Nephron progenitor cell (in vitro differentiated cells): ENCODE results near the gene CFAP47.
"Not testable (repeated sequence)": the region's sequence is repeated elsewhere in the genome, so short reads cannot be mapped to it uniquely, and the experiment has no call there.

Experiments used
- DNase-seq: peaks from one replicate; pipeline ENCODE4 v3.0.0; 2021
- H3K27ac Mint-ChIP-seq: 2 replicates; pipeline ENCODE4 v1.8.0; 2021; ENCODE audit warnings: mild to moderate bottlenecking, moderate library complexity, mixed read lengths
- H3K27me3 Mint-ChIP-seq: 2 replicates; pipeline ENCODE4 v1.8.0; 2021; ENCODE audit warnings: mild to moderate bottlenecking, low read depth, mixed read lengths; ENCODE audit not compliant: poor library complexity
- H3K36me3 Mint-ChIP-seq: 2 replicates; pipeline ENCODE4 v1.8.0; 2021; ENCODE audit warnings: low read depth, mixed read lengths
- H3K4me1 Mint-ChIP-seq: 2 replicates; pipeline ENCODE4 v1.8.0; 2021; ENCODE audit warnings: mixed read lengths
- H3K4me3 Mint-ChIP-seq: 2 replicates; pipeline ENCODE4 v1.8.0; 2021; ENCODE audit warnings: mild to moderate bottlenecking, moderate library complexity, mixed read lengths
- H3K9me3 Mint-ChIP-seq: 2 replicates; pipeline ENCODE4 v1.8.0; 2021; ENCODE audit warnings: mild to moderate bottlenecking, moderate library complexity, mixed read lengths
- CTCF ChIP-seq: fragments of 200-600 bp; sonication (generic); IDR thresholded peaks from 2 replicates; pipeline ENCODE4 v1.5.0; 2021; ENCODE audit warnings: antibody characterized with exemption

CFAP47 gene

GRCh38 chrX:35919536-35920309 is at the start of gene CFAP47:
Gene CFAP47, plus strand, starts transcription at chrX:35919734. Its CDS starts 66 bp downstream, at chrX:35919800.
- Mint-ChIP-seq H3K4me3 (peak within 1 kb of the TSS; percentile 81), H3K36me3 (no peaks in the 10 kb centered on the region), H3K9me3 (peaks cover 44% of the 10 kb centered on the region), H3K27ac (no peak within 1 kb of the TSS), H3K27me3 (no peaks in the 10 kb centered on the region), H3K4me1 (no peaks in the 10 kb centered on the region)
- TF ChIP-seq CTCF, result no peak
- DNase-seq, result peak; percentile 52

- TF ChIP-seq CTCF, result no peak
- Mint-ChIP-seq H3K9me3 (peaks cover 8% of the 10 kb centered on the region), H3K27ac (no peak overlapping the region), H3K36me3 (no peaks in the 10 kb centered on the region), H3K4me1 (no peaks in the 10 kb centered on the region), H3K27me3 (no peaks in the 10 kb centered on the region), H3K4me3 (no peak overlapping the region)
- no peak for DNase-seq
Measured at GRCh38 chrX:35880601-35881000, 38.9 kb upstream of the CFAP47 start.

GRCh38 chrX:35886135-35886534 is 33.4 kb upstream of the CFAP47 start:
- Mint-ChIP-seq H3K27ac (no peak overlapping the region), H3K36me3 (no peaks in the 10 kb centered on the region), H3K27me3 (no peaks in the 10 kb centered on the region), H3K4me1 (no peaks in the 10 kb centered on the region), H3K4me3 (no peak overlapping the region), H3K9me3 (peaks cover 11% of the 10 kb centered on the region)
- no peak for TF ChIP-seq CTCF
- DNase-seq, result no peak

GRCh38 chrX:35890699-35891098 is 28.8 kb upstream of the CFAP47 start:
- peak; percentile 24 for DNase-seq
- Mint-ChIP-seq H3K36me3 (no peaks in the 10 kb centered on the region), H3K4me1 (peaks cover 7% of the 10 kb centered on the region), H3K27ac (no peak overlapping the region), H3K4me3 (no peak overlapping the region), H3K27me3 (no peaks in the 10 kb centered on the region), H3K9me3 (peaks cover 13% of the 10 kb centered on the region)
- TF ChIP-seq CTCF, result peak; percentile 51

- not testable (repeated sequence) for H3K27ac Mint-ChIP-seq, H3K4me3 Mint-ChIP-seq, H3K27me3 Mint-ChIP-seq, H3K36me3 Mint-ChIP-seq, H3K4me1 Mint-ChIP-seq, DNase-seq
- peaks cover 53% of the 10 kb centered on the region for H3K9me3 Mint-ChIP-seq
Measured at GRCh38 chrX:35986816-35987215, 67.3 kb downstream of the CFAP47 start.

- no peak for DNase-seq
- Mint-ChIP-seq H3K27ac (no peak overlapping the region), H3K27me3 (peaks cover 5% of the 10 kb centered on the region), H3K9me3 (peaks cover 11% of the 10 kb centered on the region), H3K36me3 (no peaks in the 10 kb centered on the region), H3K4me1 (no peaks in the 10 kb centered on the region), H3K4me3 (no peak overlapping the region)
- TF ChIP-seq CTCF, result no peak
Measured at GRCh38 chrX:36007207-36007606, 87.7 kb downstream of the CFAP47 start.
